Measurements from ENCODE around the gene DCUN1D2. TPM values are rescaled to one million over a fixed set of nuclear protein-coding genes. Genes with fewer than 3 reads are reported as not detected.

Gene DCUN1D2
- total RNA-seq = 21.4 and 29.9 TPM in 2 replicates

DNA sequence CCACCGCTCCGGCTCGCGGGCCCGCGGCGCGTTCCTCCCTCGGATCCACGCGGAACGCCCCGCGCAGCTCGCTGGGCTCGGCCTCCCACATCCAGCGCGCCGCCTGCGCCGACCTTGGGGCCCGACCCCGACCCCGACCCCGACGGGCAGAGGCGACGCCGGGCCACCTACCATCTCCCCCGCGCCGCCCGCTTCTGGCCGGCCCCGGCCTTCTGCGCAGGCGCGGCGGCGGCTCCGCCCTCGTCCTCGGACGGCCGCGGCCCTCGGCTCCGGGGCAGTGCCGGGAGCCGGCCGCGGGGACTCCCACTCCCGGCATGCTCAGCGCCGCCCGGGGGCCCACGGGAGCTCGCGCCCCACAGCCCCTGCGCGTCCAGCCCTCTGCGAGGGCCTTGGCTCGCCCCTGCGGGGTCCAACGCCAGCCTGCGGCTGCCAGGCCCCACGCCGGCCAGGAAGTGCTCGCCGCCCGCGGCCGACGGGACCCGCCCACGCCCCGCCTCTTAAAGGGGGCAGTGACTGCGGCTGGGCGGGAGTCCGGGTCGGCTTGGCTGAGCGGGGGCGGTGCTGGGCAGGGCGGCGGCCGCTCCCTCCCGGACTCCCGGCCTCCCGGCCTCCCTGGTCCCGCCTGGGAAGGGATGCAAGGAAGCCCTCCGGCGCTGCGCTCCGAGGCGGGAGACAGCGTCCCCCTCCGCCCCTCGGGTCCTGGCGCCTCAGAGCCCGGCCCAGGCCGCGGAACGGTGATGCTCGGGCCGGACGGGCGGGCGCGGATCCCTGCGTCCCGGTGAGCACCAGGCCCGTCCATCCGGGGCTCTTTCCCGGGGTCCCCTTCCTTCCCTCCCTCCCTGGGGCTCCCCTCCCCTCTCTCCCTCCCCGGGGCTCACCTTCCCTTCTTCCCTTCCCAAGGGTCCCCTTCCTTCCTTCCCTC is at the start of gene DCUN1D2:
Gene DCUN1D2 (minus strand): TSS at position 216 of the 922 bp plus-strand sequence. CDS start 42 bp downstream, at position 174.
- DNase-seq = peak; percentile 96
- Mint-ChIP-seq H3K4me3 (peak within 1 kb of the TSS; percentile 93), H3K27me3 (no peaks in the 10 kb centered on the region), H3K4me1 (peaks cover 49% of the 10 kb centered on the region), H3K9me3 (no peaks in the 10 kb centered on the region), H3K36me3 (ENCODE audit: low read depth) (peaks cover 15% of the 10 kb centered on the region), H3K27ac (peak within 1 kb of the TSS; percentile 89)
- intact Hi-C loops (cut with micrococcal nuclease) = loop anchor here (1.0 to 5.0 kb wide), 4 partner anchors 94 to 744 kb away; partner anchors contain the start of genes CDC16, CUL4A, LAMP1 and PCID2

- Mint-ChIP-seq H3K9me3 (no peaks in the 10 kb centered on the region), H3K36me3 (ENCODE audit: low read depth) (peaks cover 20% of the 10 kb centered on the region), H3K4me1 (no peaks in the 10 kb centered on the region), H3K27me3 (no peaks in the 10 kb centered on the region), H3K27ac (no peak overlapping the region), H3K4me3 (no peak overlapping the region)
- DNase-seq = no peak
- intact Hi-C loops (cut with micrococcal nuclease) = no loop called here
These were observed 49.3 kb upstream of the DCUN1D2 start for GRCh38 chr13:113539822-113540221.

DNA sequence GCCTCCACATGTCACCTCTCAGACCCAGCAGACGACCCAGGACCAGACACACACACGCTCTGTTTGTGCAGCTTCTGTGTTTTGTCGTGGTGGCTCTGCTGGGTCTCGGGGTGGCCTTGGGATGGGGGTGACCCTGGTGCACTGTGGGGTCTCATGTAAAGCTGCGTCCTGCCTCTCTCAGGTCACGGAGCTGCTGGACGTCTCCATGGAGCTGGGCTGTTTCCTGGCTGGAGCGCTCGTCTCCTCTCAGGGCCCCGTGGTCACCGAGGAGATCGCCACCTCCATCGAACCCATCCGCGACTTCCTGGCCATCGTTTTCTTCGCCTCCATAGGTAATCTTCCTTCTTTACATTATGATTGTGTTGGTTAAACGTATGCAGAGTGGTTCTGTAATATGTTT is 48.7 kb upstream of the DCUN1D2 start:
- Mint-ChIP-seq H3K27ac (no peak overlapping the region), H3K9me3 (no peaks in the 10 kb centered on the region), H3K36me3 (ENCODE audit: low read depth) (peaks cover 20% of the 10 kb centered on the region), H3K4me3 (no peak overlapping the region), H3K4me1 (no peaks in the 10 kb centered on the region), H3K27me3 (no peaks in the 10 kb centered on the region)
- intact Hi-C loops (cut with micrococcal nuclease) = no loop called here
- DNase-seq = no peak

- Mint-ChIP-seq H3K27ac (no peak overlapping the region), H3K36me3 (ENCODE audit: low read depth) (peaks cover 20% of the 10 kb centered on the region), H3K4me1 (no peaks in the 10 kb centered on the region), H3K9me3 (no peaks in the 10 kb centered on the region), H3K4me3 (no peak overlapping the region), H3K27me3 (no peaks in the 10 kb centered on the region)
- intact Hi-C loops (cut with micrococcal nuclease) = no loop called here
- no peak for DNase-seq
These were observed 48.2 kb upstream of the DCUN1D2 start for GRCh38 chr13:113538689-113539058.

GRCh38 chr13:113537909-113538688 is 47.6 kb upstream of the DCUN1D2 start:
- Mint-ChIP-seq H3K4me1 (no peaks in the 10 kb centered on the region), H3K27me3 (no peaks in the 10 kb centered on the region), H3K27ac (no peak overlapping the region), H3K9me3 (no peaks in the 10 kb centered on the region), H3K4me3 (no peak overlapping the region), H3K36me3 (ENCODE audit: low read depth) (peaks cover 18% of the 10 kb centered on the region)
- intact Hi-C loops (cut with micrococcal nuclease) = no loop called here
- no peak for DNase-seq

- H3K36me3 Mint-ChIP-seq (ENCODE audit: low read depth) = peaks cover 18% of the 10 kb centered on the region
- intact Hi-C loops (cut with micrococcal nuclease) = no loop called here
- H3K4me1 Mint-ChIP-seq = no peaks in the 10 kb centered on the region
- no peak overlapping the region for H3K27ac Mint-ChIP-seq
- DNase-seq = no peak
- H3K9me3 Mint-ChIP-seq = no peaks in the 10 kb centered on the region
- H3K4me3 Mint-ChIP-seq = no peak overlapping the region
- H3K27me3 Mint-ChIP-seq = no peaks in the 10 kb centered on the region
These were observed 46.7 kb upstream of the DCUN1D2 start for GRCh38 chr13:113537205-113537604.

GRCh38 chr13:113536461-113537110 is 46.1 kb upstream of the DCUN1D2 start:
- Mint-ChIP-seq H3K27me3 (no peaks in the 10 kb centered on the region), H3K4me3 (no peak overlapping the region), H3K27ac (no peak overlapping the region), H3K36me3 (ENCODE audit: low read depth) (peaks cover 20% of the 10 kb centered on the region), H3K9me3 (no peaks in the 10 kb centered on the region), H3K4me1 (no peaks in the 10 kb centered on the region)
- no peak for DNase-seq
- intact Hi-C loops (cut with micrococcal nuclease) = no loop called here

GRCh38 chr13:113535381-113535781 is 44.9 kb upstream of the DCUN1D2 start:
- no peak overlapping the region for H3K4me3 Mint-ChIP-seq
- H3K27me3 Mint-ChIP-seq = no peaks in the 10 kb centered on the region
- no peak for DNase-seq
- peaks cover 14% of the 10 kb centered on the region for H3K36me3 Mint-ChIP-seq (ENCODE audit: low read depth)
- no peak overlapping the region for H3K27ac Mint-ChIP-seq
- no peaks in the 10 kb centered on the region for H3K9me3 Mint-ChIP-seq
- intact Hi-C loops (cut with micrococcal nuclease) = no loop called here
- no peaks in the 10 kb centered on the region for H3K4me1 Mint-ChIP-seq

DNA sequence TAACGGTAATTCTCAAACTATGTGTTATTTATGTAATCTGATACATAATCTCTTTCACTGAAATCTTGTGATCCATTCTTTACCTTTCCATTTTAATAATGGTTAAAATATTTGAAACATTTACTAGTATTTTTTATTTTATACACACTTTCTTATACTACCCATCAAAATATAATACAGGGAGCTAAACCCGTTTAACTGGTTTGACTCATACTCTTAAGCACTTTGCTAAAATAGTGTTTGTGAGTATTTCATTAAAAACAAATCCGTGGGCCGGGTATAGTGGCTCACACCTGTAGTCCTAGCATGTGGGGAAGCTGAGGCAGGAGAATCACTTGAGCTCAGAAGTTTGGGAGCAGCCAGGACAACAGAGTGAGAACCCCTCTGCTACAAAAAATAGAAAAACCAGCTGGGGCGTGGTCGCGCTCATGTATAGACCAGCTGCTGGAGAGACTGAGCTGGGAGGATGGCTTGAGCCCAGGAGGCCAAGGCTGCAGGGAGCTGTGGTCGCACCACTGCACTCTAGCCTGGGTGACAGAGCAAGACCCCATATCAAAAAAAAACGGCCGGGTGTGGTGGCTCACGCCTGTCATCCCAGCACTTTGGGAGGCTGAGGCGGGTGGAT is 43.8 kb upstream of the DCUN1D2 start:
- no peak for DNase-seq
- H3K4me3 Mint-ChIP-seq = no peak overlapping the region
- no peaks in the 10 kb centered on the region for H3K9me3 Mint-ChIP-seq
- H3K36me3 Mint-ChIP-seq (ENCODE audit: low read depth) = peaks cover 11% of the 10 kb centered on the region
- H3K27me3 Mint-ChIP-seq = no peaks in the 10 kb centered on the region
- H3K4me1 Mint-ChIP-seq = no peaks in the 10 kb centered on the region
- no peak overlapping the region for H3K27ac Mint-ChIP-seq
- intact Hi-C loops (cut with micrococcal nuclease) = no loop called here

- Mint-ChIP-seq H3K27me3 (no peaks in the 10 kb centered on the region), H3K36me3 (ENCODE audit: low read depth) (peaks cover 16% of the 10 kb centered on the region), H3K4me3 (no peak overlapping the region), H3K27ac (no peak overlapping the region), H3K9me3 (no peaks in the 10 kb centered on the region), H3K4me1 (no peaks in the 10 kb centered on the region)
- intact Hi-C loops (cut with micrococcal nuclease) = no loop called here
- DNase-seq = no peak
These were observed 42.8 kb upstream of the DCUN1D2 start for GRCh38 chr13:113533161-113533840.

GRCh38 chr13:113532156-113532806 is 41.8 kb upstream of the DCUN1D2 start:
- Mint-ChIP-seq H3K27me3 (no peaks in the 10 kb centered on the region), H3K4me1 (peaks cover 2% of the 10 kb centered on the region), H3K9me3 (no peaks in the 10 kb centered on the region), H3K36me3 (ENCODE audit: low read depth) (peaks cover 16% of the 10 kb centered on the region), H3K27ac (no peak overlapping the region), H3K4me3 (no peak overlapping the region)
- intact Hi-C loops (cut with micrococcal nuclease) = no loop called here
- no peak for DNase-seq

DNA sequence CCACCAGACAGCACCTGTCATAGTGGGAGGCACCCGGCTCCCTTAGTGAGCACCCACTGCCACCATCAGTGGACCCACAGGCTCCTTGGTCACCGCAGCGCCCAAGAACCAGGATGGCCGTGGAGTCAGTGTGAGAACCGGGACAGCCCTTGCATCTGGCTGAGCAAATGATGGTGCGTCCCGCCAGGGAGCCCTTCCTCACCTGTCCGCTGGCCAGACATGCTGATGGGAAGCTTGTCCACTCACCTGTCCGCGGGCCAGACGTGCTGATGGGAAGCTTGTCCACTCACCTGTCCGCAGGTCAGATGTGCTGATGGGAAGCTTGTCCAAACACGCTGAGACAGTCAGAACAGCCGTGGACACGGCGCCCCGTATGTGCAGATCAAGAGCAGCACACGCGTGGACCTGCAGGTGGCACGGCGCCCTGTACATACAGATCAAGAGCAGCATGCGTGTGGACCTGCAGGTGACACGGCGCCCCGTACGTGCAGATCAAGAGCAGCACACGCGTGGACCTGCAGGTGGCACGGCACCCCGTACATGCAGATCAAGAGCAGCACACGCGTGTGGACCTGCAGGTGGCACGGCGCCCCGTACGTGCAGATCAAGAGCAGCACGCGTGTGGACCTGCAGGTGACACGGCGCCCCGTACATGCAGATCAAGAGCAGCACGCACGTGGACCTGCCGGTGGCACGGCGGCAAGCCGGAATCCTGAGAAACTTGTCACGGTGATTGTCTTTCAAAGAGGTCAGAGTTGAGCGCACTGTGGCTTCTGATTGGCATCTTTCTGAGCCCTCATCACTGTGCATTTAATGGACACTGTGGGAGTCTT is 40.7 kb upstream of the DCUN1D2 start:
- no peaks in the 10 kb centered on the region for H3K9me3 Mint-ChIP-seq
- no peak overlapping the region for H3K4me3 Mint-ChIP-seq
- H3K4me1 Mint-ChIP-seq = peaks cover 2% of the 10 kb centered on the region
- intact Hi-C loops (cut with micrococcal nuclease) = no loop called here
- H3K27ac Mint-ChIP-seq = no peak overlapping the region
- DNase-seq = no peak
- peaks cover 20% of the 10 kb centered on the region for H3K36me3 Mint-ChIP-seq (ENCODE audit: low read depth)
- H3K27me3 Mint-ChIP-seq = no peaks in the 10 kb centered on the region
